ENCODE results near the gene TASOR2.

TASOR2 gene

GRCh38 chr10:5732141-5732540, 47.5 kb downstream of the TASOR2 start:
- no peaks in the 10 kb centered on the region; the same call in none of the 2 replicates for H3K36me3 ChIP-seq
- no peak for TF ChIP-seq CTCF (IDR thresholded peaks at IDR 0.05; ENCODE audit: low read depth, low read length)
- no peak for DNase-seq

More at GRCh38 chr10:5732141-5732540, 47.5 kb downstream of the TASOR2 start:
- H3K9me3 ChIP-seq (ENCODE audit: severe bottlenecking), result no peaks in the 10 kb centered on the region
- no peak overlapping the region for H3K4me3 ChIP-seq (ENCODE audit: low read depth, low read length)
- H3K27ac ChIP-seq, result no peak overlapping the region
- no peaks in the 10 kb centered on the region for H3K27me3 ChIP-seq (ENCODE audit: insufficient read depth, low read depth, severe bottlenecking)
